ENCODE measurements around the gene TBC1D3B. TPM values are rescaled to one million over a fixed set of nuclear protein-coding genes. Genes with fewer than 3 reads are reported as not detected.
"Not testable (repeated sequence)": the region's sequence is repeated elsewhere in the genome, so short reads cannot be mapped to it uniquely, and the experiment has no call there.

TBC1D3B gene
- total RNA-seq, 2 donors from 2014 or later, result 9.2 to 10.7 TPM

- Mint-ChIP-seq H3K27me3 (no peaks in the 10 kb centered on the region), H3K4me3 (peak overlapping the region; percentile 75), H3K27ac (peak overlapping the region; percentile 50 to 80), H3K36me3 (no peaks in the 10 kb centered on the region), H3K4me1 (ENCODE audit: low read depth in 2 of 2) (peaks cover 56 to 66% of the 10 kb centered on the region in 2 donors), H3K9me3 (no peaks in the 10 kb centered on the region)
- DNase-seq (ENCODE audit: low spot score) (no peak), ATAC-seq (no peak)
These were observed 33.1 kb upstream of the TBC1D3B start for GRCh38 chr17:36209575-36209974.

- H3K27ac Mint-ChIP-seq; H3K27me3 Mint-ChIP-seq; H3K9me3 Mint-ChIP-seq; DNase-seq (ENCODE audit: low spot score); ATAC-seq; H3K36me3 Mint-ChIP-seq; H3K4me3 Mint-ChIP-seq: not testable (repeated sequence)
- peaks cover 51 to 64% of the 10 kb centered on the region in 2 donors for H3K4me1 Mint-ChIP-seq (ENCODE audit: low read depth in 2 of 2)
These were observed 30.9 kb upstream of the TBC1D3B start for GRCh38 chr17:36207383-36207782.

- not testable (repeated sequence) for DNase-seq (ENCODE audit: low spot score); H3K9me3 Mint-ChIP-seq; H3K36me3 Mint-ChIP-seq; H3K4me3 Mint-ChIP-seq; H3K27me3 Mint-ChIP-seq
- peak in 1 of 2 donors; percentile 39 for ATAC-seq
- H3K4me1 Mint-ChIP-seq (ENCODE audit: low read depth in 2 of 2), result peaks cover 50 to 64% of the 10 kb centered on the region in 2 donors
- peak overlapping the region; percentile 6 to 27 for H3K27ac Mint-ChIP-seq
These were observed 30.0 kb upstream of the TBC1D3B start for GRCh38 chr17:36206486-36206821.

- DNase-seq (ENCODE audit: low spot score) (no peak), ATAC-seq (no peak)
- Mint-ChIP-seq H3K4me3 (no peak overlapping the region), H3K36me3 (no peaks in the 10 kb centered on the region), H3K27ac (peak overlapping the region; percentile 27 to 50), H3K4me1 (ENCODE audit: low read depth in 2 of 2) (peaks cover 50 to 66% of the 10 kb centered on the region in 2 donors), H3K9me3 (no peaks in the 10 kb centered on the region), H3K27me3 (no peaks in the 10 kb centered on the region)
These were observed 29.4 kb upstream of the TBC1D3B start for GRCh38 chr17:36205637-36206485.

- ATAC-seq, result no peak
- H3K27me3 Mint-ChIP-seq, result no peaks in the 10 kb centered on the region
- DNase-seq (ENCODE audit: low spot score), result no peak
- H3K36me3 Mint-ChIP-seq, result no peaks in the 10 kb centered on the region
- peaks cover 48 to 65% of the 10 kb centered on the region in 2 donors for H3K4me1 Mint-ChIP-seq (ENCODE audit: low read depth in 2 of 2)
- peak overlapping the region; percentile 27 to 50 for H3K27ac Mint-ChIP-seq
- H3K9me3 Mint-ChIP-seq, result no peaks in the 10 kb centered on the region
- H3K4me3 Mint-ChIP-seq, result no peak overlapping the region
These were observed 28.5 kb upstream of the TBC1D3B start for GRCh38 chr17:36204724-36205500.

- no peaks in the 10 kb centered on the region for H3K9me3 Mint-ChIP-seq
- peaks cover 55 to 72% of the 10 kb centered on the region in 2 donors for H3K4me1 Mint-ChIP-seq (ENCODE audit: low read depth in 2 of 2)
- no peaks in the 10 kb centered on the region for H3K36me3 Mint-ChIP-seq
- DNase-seq (ENCODE audit: low spot score) (no peak), ATAC-seq (no peak)
- H3K27me3 Mint-ChIP-seq, result no peaks in the 10 kb centered on the region
- H3K4me3 Mint-ChIP-seq, result no peak overlapping the region
- peak overlapping the region in 1 of 2 donors; percentile 38 for H3K27ac Mint-ChIP-seq
These were observed 26.9 kb upstream of the TBC1D3B start for GRCh38 chr17:36203335-36203734.

- DNase-seq (ENCODE audit: low spot score); H3K36me3 Mint-ChIP-seq; H3K27me3 Mint-ChIP-seq; ATAC-seq; H3K9me3 Mint-ChIP-seq: not testable (repeated sequence)
- Mint-ChIP-seq H3K4me3 (peak overlapping the region; percentile 9), H3K4me1 (ENCODE audit: low read depth in 2 of 2) (peaks cover 59 to 79% of the 10 kb centered on the region in 2 donors), H3K27ac (peak overlapping the region in 1 of 2 donors; percentile 2)
These were observed 25.1 kb upstream of the TBC1D3B start for GRCh38 chr17:36201506-36201905.

GRCh38 chr17:36201102-36201501 is 24.7 kb upstream of the TBC1D3B start:
- DNase-seq (ENCODE audit: low spot score); H3K36me3 Mint-ChIP-seq; H3K9me3 Mint-ChIP-seq; H3K27ac Mint-ChIP-seq; H3K27me3 Mint-ChIP-seq; ATAC-seq; H3K4me3 Mint-ChIP-seq: not testable (repeated sequence)
- H3K4me1 Mint-ChIP-seq (ENCODE audit: low read depth in 2 of 2), result peaks cover 61 to 79% of the 10 kb centered on the region in 2 donors

- Mint-ChIP-seq H3K9me3 (no peaks in the 10 kb centered on the region), H3K27ac (peak overlapping the region; percentile 47 to 64), H3K36me3 (no peaks in the 10 kb centered on the region), H3K4me1 (ENCODE audit: low read depth in 2 of 2) (peaks cover 68 to 88% of the 10 kb centered on the region in 2 donors), H3K27me3 (no peaks in the 10 kb centered on the region), H3K4me3 (peak overlapping the region; percentile 55)
- DNase-seq (ENCODE audit: low spot score) (peak; percentile 74), ATAC-seq (peak; percentile 58 to 60)
These were observed 22.5 kb upstream of the TBC1D3B start for GRCh38 chr17:36198831-36199465.

- DNase-seq (ENCODE audit: low spot score) (no peak), ATAC-seq (no peak)
- Mint-ChIP-seq H3K27ac (peak overlapping the region; percentile 77 to 91), H3K4me3 (peak overlapping the region; percentile 72), H3K36me3 (no peaks in the 10 kb centered on the region), H3K27me3 (no peaks in the 10 kb centered on the region), H3K9me3 (no peaks in the 10 kb centered on the region), H3K4me1 (ENCODE audit: low read depth in 2 of 2) (peaks cover 70 to 91% of the 10 kb centered on the region in 2 donors)
These were observed 20.9 kb upstream of the TBC1D3B start for GRCh38 chr17:36197387-36197703.

GRCh38 chr17:36196131-36196486 is 19.7 kb upstream of the TBC1D3B start:
- Mint-ChIP-seq H3K4me3 (peak overlapping the region; percentile 72), H3K27ac (peak overlapping the region; percentile 77 to 91), H3K4me1 (ENCODE audit: low read depth in 2 of 2) (peaks cover 70 to 91% of the 10 kb centered on the region in 2 donors), H3K27me3 (no peaks in the 10 kb centered on the region), H3K36me3 (no peaks in the 10 kb centered on the region), H3K9me3 (no peaks in the 10 kb centered on the region)
- no peak for ATAC-seq
- no peak for DNase-seq (ENCODE audit: low spot score)

- peak overlapping the region; percentile 77 to 91 for H3K27ac Mint-ChIP-seq
- peak overlapping the region; percentile 72 for H3K4me3 Mint-ChIP-seq
These were observed 19.1 kb upstream of the TBC1D3B start for GRCh38 chr17:36195434-36196130.

GRCh38 chr17:36194832-36195433 is 18.5 kb upstream of the TBC1D3B start:
- H3K9me3 Mint-ChIP-seq; DNase-seq (ENCODE audit: low spot score); ATAC-seq; H3K36me3 Mint-ChIP-seq; H3K27me3 Mint-ChIP-seq: not testable (repeated sequence)
- Mint-ChIP-seq H3K4me1 (ENCODE audit: low read depth in 2 of 2) (peaks cover 72 to 91% of the 10 kb centered on the region in 2 donors), H3K27ac (peak overlapping the region; percentile 77 to 91), H3K4me3 (peak overlapping the region; percentile 16)

More at GRCh38 chr17:36195434-36196130, 19.1 kb upstream of the TBC1D3B start:
- H3K4me1 Mint-ChIP-seq (ENCODE audit: low read depth in 2 of 2), result peaks cover 72 to 91% of the 10 kb centered on the region in 2 donors
- DNase-seq (ENCODE audit: low spot score) (no peak), ATAC-seq (no peak)
- H3K9me3 Mint-ChIP-seq, result no peaks in the 10 kb centered on the region
- H3K27me3 Mint-ChIP-seq, result no peaks in the 10 kb centered on the region
- no peaks in the 10 kb centered on the region for H3K36me3 Mint-ChIP-seq

Data from natural killer cell treated with Interleukin-12 subunit alpha and Interleukin-12 subunit beta and Interleukin-15 and Interleukin-18, amount 100 ng/mL, for 72 hours (primary cell).